Measurements from ENCODE around the gene HNRNPF. TPM values are rescaled to one million over a fixed set of nuclear protein-coding genes. Genes with fewer than 3 reads are reported as not detected.
A peak's percentile ranks its signal among the peaks of the same experiment; 100 is the strongest.

Gene HNRNPF
- total RNA-seq, 2 experiments from 2014 or later = 379 to 383 TPM

GRCh38 chr10:43362191-43362839 is 46.7 kb downstream of the HNRNPF start:
- intact Hi-C loops (cut with micrococcal nuclease) = loop anchor here (1.0 to 2.0 kb wide), 6 partner anchors 35 to 724 kb away; partner anchors contain the start of genes CSGALNACT2, HNRNPF and ZNF33B
- peaks cover 23% of the 10 kb centered on the region for H3K4me1 Mint-ChIP-seq (ENCODE audit: low read depth)
- CTCF ChIA-PET = interaction anchor here (0.7 to 1.6 kb wide), 6 partner anchors 11 to 158 kb away, joined by 3 to 5 read pairs (median 3); no protein-coding TSS in a partner anchor
- H3K36me3 Mint-ChIP-seq (ENCODE audit: low read depth) = peaks cover 4% of the 10 kb centered on the region
- no peaks in the 10 kb centered on the region for H3K27me3 Mint-ChIP-seq (ENCODE audit: low read depth)
- peak overlapping the region; percentile 95 for H3K4me3 Mint-ChIP-seq
- DNase-seq = peak; percentile 98
- H3K27ac Mint-ChIP-seq = peak overlapping the region; percentile 96
- H3K9me3 Mint-ChIP-seq = no peaks in the 10 kb centered on the region

GRCh38 chr10:43361547-43362190 is 47.3 kb downstream of the HNRNPF start:
- peak; percentile 48 for DNase-seq
- H3K4me3 Mint-ChIP-seq = peak overlapping the region; percentile 95
- intact Hi-C loops (cut with micrococcal nuclease) = loop anchor here (1.0 to 2.0 kb wide), 6 partner anchors 36 to 723 kb away; partner anchors contain the start of genes CSGALNACT2, HNRNPF and ZNF33B
- peaks cover 4% of the 10 kb centered on the region for H3K36me3 Mint-ChIP-seq (ENCODE audit: low read depth)
- H3K9me3 Mint-ChIP-seq = no peaks in the 10 kb centered on the region
- no peaks in the 10 kb centered on the region for H3K27me3 Mint-ChIP-seq (ENCODE audit: low read depth)
- peaks cover 24% of the 10 kb centered on the region for H3K4me1 Mint-ChIP-seq (ENCODE audit: low read depth)
- CTCF ChIA-PET = interaction anchor here (0.5 to 1.6 kb wide), 7 partner anchors 13 to 158 kb away, joined by 3 to 5 read pairs (median 3); no protein-coding TSS in a partner anchor
- peak overlapping the region; percentile 96 for H3K27ac Mint-ChIP-seq

- no peak overlapping the region for H3K27ac Mint-ChIP-seq
Measured at GRCh38 chr10:43360086-43360485, 48.9 kb downstream of the HNRNPF start.

GRCh38 chr10:43355749-43356371 is 53.1 kb downstream of the HNRNPF start:
- Mint-ChIP-seq H3K9me3 (no peaks in the 10 kb centered on the region), H3K4me1 (ENCODE audit: low read depth) (peaks cover 22% of the 10 kb centered on the region), H3K27me3 (ENCODE audit: low read depth) (peaks cover 3% of the 10 kb centered on the region), H3K27ac (no peak overlapping the region), H3K4me3 (no peak overlapping the region), H3K36me3 (ENCODE audit: low read depth) (no peaks in the 10 kb centered on the region)
- DNase-seq = peak; percentile 29
- intact Hi-C loops (cut with micrococcal nuclease) = no loop called here
- CTCF ChIA-PET = interaction anchor here (0.5 to 4.7 kb wide), 3 partner anchors 16 to 1520 kb away, joined by 3 to 18 read pairs (median 3); no protein-coding TSS in a partner anchor

More at GRCh38 chr10:43360086-43360485, 48.9 kb downstream of the HNRNPF start:
- Mint-ChIP-seq H3K9me3 (no peaks in the 10 kb centered on the region), H3K4me3 (peak overlapping the region; percentile 28), H3K27me3 (ENCODE audit: low read depth) (no peaks in the 10 kb centered on the region), H3K4me1 (ENCODE audit: low read depth) (peaks cover 35% of the 10 kb centered on the region), H3K36me3 (ENCODE audit: low read depth) (peaks cover 4% of the 10 kb centered on the region)
- no peak for DNase-seq
- CTCF ChIA-PET = interaction anchor here (0.7 to 1.5 kb wide), 4 partner anchors 12 to 102 kb away, joined by 3 to 6 read pairs (median 4); no protein-coding TSS in a partner anchor
- intact Hi-C loops (cut with micrococcal nuclease) = no loop called here

- intact Hi-C loops (cut with micrococcal nuclease) = no loop called here
- Mint-ChIP-seq H3K4me1 (ENCODE audit: low read depth) (peaks cover 19% of the 10 kb centered on the region), H3K9me3 (no peaks in the 10 kb centered on the region), H3K27me3 (ENCODE audit: low read depth) (peaks cover 12% of the 10 kb centered on the region), H3K27ac (no peak overlapping the region), H3K4me3 (no peak overlapping the region), H3K36me3 (ENCODE audit: low read depth) (no peaks in the 10 kb centered on the region)
- CTCF ChIA-PET = interaction anchor here (1.7 to 4.7 kb wide), 2 partner anchors 15 to 63 kb away, joined by 3 to 18 read pairs; no protein-coding TSS in a partner anchor
- no peak for DNase-seq
Measured at GRCh38 chr10:43354879-43355380, 54.1 kb downstream of the HNRNPF start.

- peaks cover 18% of the 10 kb centered on the region for H3K4me1 Mint-ChIP-seq (ENCODE audit: low read depth)
- no peak overlapping the region for H3K27ac Mint-ChIP-seq
- H3K9me3 Mint-ChIP-seq = no peaks in the 10 kb centered on the region
Measured at GRCh38 chr10:43354330-43354635, 54.7 kb downstream of the HNRNPF start.

GRCh38 chr10:43353495-43354329 is 55.3 kb downstream of the HNRNPF start:
- Mint-ChIP-seq H3K27me3 (ENCODE audit: low read depth) (peaks cover 15% of the 10 kb centered on the region), H3K4me3 (no peak overlapping the region), H3K4me1 (ENCODE audit: low read depth) (peaks cover 21% of the 10 kb centered on the region), H3K9me3 (no peaks in the 10 kb centered on the region), H3K36me3 (ENCODE audit: low read depth) (no peaks in the 10 kb centered on the region), H3K27ac (no peak overlapping the region)
- no peak for DNase-seq
- intact Hi-C loops (cut with micrococcal nuclease) = no loop called here
- CTCF ChIA-PET = interaction anchor here (0.8 to 4.7 kb wide), 3 partner anchors 62 to 150 kb away, joined by 3 to 18 read pairs (median 4); no protein-coding TSS in a partner anchor

More at GRCh38 chr10:43354330-43354635, 54.7 kb downstream of the HNRNPF start:
- CTCF ChIA-PET = interaction anchor here (0.8 to 4.7 kb wide), 3 partner anchors 62 to 150 kb away, joined by 3 to 18 read pairs (median 4); no protein-coding TSS in a partner anchor
- H3K27me3 Mint-ChIP-seq (ENCODE audit: low read depth) = peaks cover 13% of the 10 kb centered on the region
- intact Hi-C loops (cut with micrococcal nuclease) = no loop called here
- no peak overlapping the region for H3K4me3 Mint-ChIP-seq
- no peak for DNase-seq
- no peaks in the 10 kb centered on the region for H3K36me3 Mint-ChIP-seq (ENCODE audit: low read depth)

- intact Hi-C loops (cut with micrococcal nuclease) = no loop called here
- Mint-ChIP-seq H3K4me3 (no peak overlapping the region), H3K4me1 (ENCODE audit: low read depth) (peaks cover 27% of the 10 kb centered on the region), H3K27me3 (ENCODE audit: low read depth) (peaks cover 19% of the 10 kb centered on the region), H3K36me3 (ENCODE audit: low read depth) (no peaks in the 10 kb centered on the region), H3K27ac (no peak overlapping the region), H3K9me3 (no peaks in the 10 kb centered on the region)
- CTCF ChIA-PET = interaction anchor here (4.7 kb wide), 1 partner anchor 61 kb away, joined by 18 read pairs; no protein-coding TSS in a partner anchor
- no peak for DNase-seq
Measured at GRCh38 chr10:43352951-43353350, 56.0 kb downstream of the HNRNPF start.

- no peak overlapping the region for H3K27ac Mint-ChIP-seq
- no peaks in the 10 kb centered on the region for H3K9me3 Mint-ChIP-seq
- H3K36me3 Mint-ChIP-seq (ENCODE audit: low read depth) = no peaks in the 10 kb centered on the region
- DNase-seq = no peak
- intact Hi-C loops (cut with micrococcal nuclease) = no loop called here
- H3K27me3 Mint-ChIP-seq (ENCODE audit: low read depth) = peaks cover 19% of the 10 kb centered on the region
- peaks cover 24% of the 10 kb centered on the region for H3K4me1 Mint-ChIP-seq (ENCODE audit: low read depth)
- no peak overlapping the region for H3K4me3 Mint-ChIP-seq
- CTCF ChIA-PET = interaction anchor here (0.8 to 4.5 kb wide), 3 partner anchors 12 to 63 kb away, joined by 4 to 80 read pairs (median 8); no protein-coding TSS in a partner anchor
Measured at GRCh38 chr10:43351301-43351700, 57.7 kb downstream of the HNRNPF start.

GRCh38 chr10:43350686-43351085 is 58.3 kb downstream of the HNRNPF start:
- intact Hi-C loops (cut with micrococcal nuclease) = no loop called here
- no peaks in the 10 kb centered on the region for H3K9me3 Mint-ChIP-seq
- H3K4me1 Mint-ChIP-seq (ENCODE audit: low read depth) = peaks cover 17% of the 10 kb centered on the region
- DNase-seq = no peak
- peaks cover 19% of the 10 kb centered on the region for H3K27me3 Mint-ChIP-seq (ENCODE audit: low read depth)
- H3K27ac Mint-ChIP-seq = no peak overlapping the region
- H3K4me3 Mint-ChIP-seq = peak overlapping the region; percentile 39
- no peaks in the 10 kb centered on the region for H3K36me3 Mint-ChIP-seq (ENCODE audit: low read depth)
- CTCF ChIA-PET = interaction anchor here (0.6 to 4.5 kb wide), 5 partner anchors 13 to 201 kb away, joined by 3 to 80 read pairs (median 4); no protein-coding TSS in a partner anchor

- Mint-ChIP-seq H3K27me3 (ENCODE audit: low read depth) (peaks cover 19% of the 10 kb centered on the region), H3K36me3 (ENCODE audit: low read depth) (no peaks in the 10 kb centered on the region), H3K4me1 (ENCODE audit: low read depth) (peaks cover 16% of the 10 kb centered on the region), H3K27ac (no peak overlapping the region), H3K9me3 (no peaks in the 10 kb centered on the region), H3K4me3 (no peak overlapping the region)
- intact Hi-C loops (cut with micrococcal nuclease) = no loop called here
- no peak for DNase-seq
- CTCF ChIA-PET = interaction anchor here (0.6 to 4.5 kb wide), 4 partner anchors 50 to 742 kb away, joined by 3 to 80 read pairs (median 10); no protein-coding TSS in a partner anchor
Measured at GRCh38 chr10:43350156-43350555, 58.8 kb downstream of the HNRNPF start.

All from activated naive CD4-positive, alpha-beta T cell treated with anti-CD3 and anti-CD28 coated beads for 36 hours (primary cell).